PC-3 (cell line): ENCODE measurements around the gene LACRT.

Source experiments
- EZH2 ChIP-seq: fragments of 300-600 bp; sonication (generic); IDR thresholded peaks from one replicate; pipeline ENCODE4 v1.6.1; 2017; ENCODE audit warnings: antibody characterized with exemption, mild to moderate bottlenecking, low read length; ENCODE audit not compliant: unreplicated experiment
- TF ChIP-seq, protein P1 (sequence below): fragments of 300-600 bp; sonication (generic); conservative IDR thresholded peaks from 2 replicates; pipeline ENCODE4 v1.5.1; 2017; ENCODE audit warnings: antibody characterized with exemption, low read depth, mild to moderate bottlenecking, low read length

DNA sequence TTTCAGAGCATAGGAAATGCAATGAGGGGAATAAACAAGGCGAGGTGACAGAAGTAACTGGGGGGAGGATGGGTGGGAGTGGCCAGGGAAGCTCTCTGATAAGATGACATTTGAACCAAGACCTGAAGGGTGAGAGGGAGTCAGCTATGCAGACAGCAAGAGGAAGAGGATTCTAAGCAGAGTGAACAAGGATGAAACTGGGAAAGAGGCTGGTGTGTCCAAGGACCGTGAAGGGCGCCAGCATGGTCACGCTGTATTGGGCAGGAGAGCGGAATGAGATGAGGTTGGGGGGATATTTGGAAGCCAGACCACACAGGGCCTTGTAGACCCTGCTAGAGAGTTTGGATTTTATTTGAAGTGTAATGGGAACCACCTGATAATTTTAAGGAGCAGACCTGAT is 35.7 kb downstream of the LACRT start:
- no peak for TF ChIP-seq EZH2
- TF ChIP-seq, protein P1, sequence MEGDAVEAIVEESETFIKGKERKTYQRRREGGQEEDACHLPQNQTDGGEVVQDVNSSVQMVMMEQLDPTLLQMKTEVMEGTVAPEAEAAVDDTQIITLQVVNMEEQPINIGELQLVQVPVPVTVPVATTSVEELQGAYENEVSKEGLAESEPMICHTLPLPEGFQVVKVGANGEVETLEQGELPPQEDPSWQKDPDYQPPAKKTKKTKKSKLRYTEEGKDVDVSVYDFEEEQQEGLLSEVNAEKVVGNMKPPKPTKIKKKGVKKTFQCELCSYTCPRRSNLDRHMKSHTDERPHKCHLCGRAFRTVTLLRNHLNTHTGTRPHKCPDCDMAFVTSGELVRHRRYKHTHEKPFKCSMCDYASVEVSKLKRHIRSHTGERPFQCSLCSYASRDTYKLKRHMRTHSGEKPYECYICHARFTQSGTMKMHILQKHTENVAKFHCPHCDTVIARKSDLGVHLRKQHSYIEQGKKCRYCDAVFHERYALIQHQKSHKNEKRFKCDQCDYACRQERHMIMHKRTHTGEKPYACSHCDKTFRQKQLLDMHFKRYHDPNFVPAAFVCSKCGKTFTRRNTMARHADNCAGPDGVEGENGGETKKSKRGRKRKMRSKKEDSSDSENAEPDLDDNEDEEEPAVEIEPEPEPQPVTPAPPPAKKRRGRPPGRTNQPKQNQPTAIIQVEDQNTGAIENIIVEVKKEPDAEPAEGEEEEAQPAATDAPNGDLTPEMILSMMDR = no peak
